Measurements from ENCODE around the gene ATXN2. TPM values are rescaled to one million over a fixed set of nuclear protein-coding genes. Genes with fewer than 3 reads are reported as not detected.

Gene ATXN2
- total RNA-seq, 6 experiments from 2014 or later: 80.7 to 110 (median 91.9) TPM

DNA sequence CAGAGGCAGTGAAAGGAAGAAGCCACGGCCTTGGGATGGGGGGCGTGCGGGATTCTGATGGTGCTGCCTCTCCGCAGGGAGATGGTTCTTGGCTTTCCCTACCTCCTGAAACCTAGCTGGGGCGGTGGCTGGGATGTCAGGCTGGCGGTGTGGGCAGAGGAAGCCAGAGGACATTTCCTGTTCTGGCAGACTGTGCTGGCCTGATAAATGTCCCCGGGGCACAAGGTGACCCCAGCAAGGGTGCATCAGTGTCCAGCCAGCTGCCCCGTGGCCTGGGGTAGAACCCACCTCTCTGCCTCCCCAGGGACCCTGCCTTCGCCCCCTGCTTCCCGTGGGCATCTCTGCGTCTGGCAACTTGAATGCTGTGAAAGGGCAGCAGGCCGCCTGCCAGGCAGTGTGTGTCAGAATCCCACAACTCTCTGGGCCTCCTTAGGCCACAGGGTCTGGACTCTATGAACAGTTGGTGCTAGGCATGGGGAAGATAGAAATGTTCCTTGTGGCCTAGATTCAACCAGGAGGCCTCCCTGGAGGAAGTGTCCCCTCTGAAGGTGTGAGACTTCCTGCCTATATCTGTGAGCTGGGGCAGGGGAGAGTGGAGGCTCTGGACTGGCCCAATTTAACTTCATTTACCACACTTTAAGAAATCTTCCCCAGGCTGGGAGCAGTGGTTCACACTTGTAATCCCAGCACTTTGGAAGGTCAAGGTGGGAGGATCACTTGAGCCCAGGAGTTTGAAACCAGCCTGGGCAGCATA lies 188.5 kb downstream of the ATXN2 start:
- H3K36me3 Mint-ChIP-seq (ENCODE audit: low read depth): peaks cover 6% of the 10 kb centered on the region; the same call in 1 of the 2 replicates
- H3K4me3 Mint-ChIP-seq: peak overlapping the region; percentile 73
- DNase-seq: no peak
- no peaks in the 10 kb centered on the region; the same call in 1 of the 2 replicates for H3K27me3 Mint-ChIP-seq (ENCODE audit: insufficient read depth)
- no peaks in the 10 kb centered on the region for H3K9me3 Mint-ChIP-seq
- peaks cover 75% of the 10 kb centered on the region for H3K4me1 Mint-ChIP-seq (ENCODE audit: low read depth)
- TF ChIP-seq, protein P1, sequence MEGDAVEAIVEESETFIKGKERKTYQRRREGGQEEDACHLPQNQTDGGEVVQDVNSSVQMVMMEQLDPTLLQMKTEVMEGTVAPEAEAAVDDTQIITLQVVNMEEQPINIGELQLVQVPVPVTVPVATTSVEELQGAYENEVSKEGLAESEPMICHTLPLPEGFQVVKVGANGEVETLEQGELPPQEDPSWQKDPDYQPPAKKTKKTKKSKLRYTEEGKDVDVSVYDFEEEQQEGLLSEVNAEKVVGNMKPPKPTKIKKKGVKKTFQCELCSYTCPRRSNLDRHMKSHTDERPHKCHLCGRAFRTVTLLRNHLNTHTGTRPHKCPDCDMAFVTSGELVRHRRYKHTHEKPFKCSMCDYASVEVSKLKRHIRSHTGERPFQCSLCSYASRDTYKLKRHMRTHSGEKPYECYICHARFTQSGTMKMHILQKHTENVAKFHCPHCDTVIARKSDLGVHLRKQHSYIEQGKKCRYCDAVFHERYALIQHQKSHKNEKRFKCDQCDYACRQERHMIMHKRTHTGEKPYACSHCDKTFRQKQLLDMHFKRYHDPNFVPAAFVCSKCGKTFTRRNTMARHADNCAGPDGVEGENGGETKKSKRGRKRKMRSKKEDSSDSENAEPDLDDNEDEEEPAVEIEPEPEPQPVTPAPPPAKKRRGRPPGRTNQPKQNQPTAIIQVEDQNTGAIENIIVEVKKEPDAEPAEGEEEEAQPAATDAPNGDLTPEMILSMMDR (IDR thresholded peaks at IDR 0.05): no peak
- peak overlapping the region; percentile 97 for H3K27ac Mint-ChIP-seq

DNA sequence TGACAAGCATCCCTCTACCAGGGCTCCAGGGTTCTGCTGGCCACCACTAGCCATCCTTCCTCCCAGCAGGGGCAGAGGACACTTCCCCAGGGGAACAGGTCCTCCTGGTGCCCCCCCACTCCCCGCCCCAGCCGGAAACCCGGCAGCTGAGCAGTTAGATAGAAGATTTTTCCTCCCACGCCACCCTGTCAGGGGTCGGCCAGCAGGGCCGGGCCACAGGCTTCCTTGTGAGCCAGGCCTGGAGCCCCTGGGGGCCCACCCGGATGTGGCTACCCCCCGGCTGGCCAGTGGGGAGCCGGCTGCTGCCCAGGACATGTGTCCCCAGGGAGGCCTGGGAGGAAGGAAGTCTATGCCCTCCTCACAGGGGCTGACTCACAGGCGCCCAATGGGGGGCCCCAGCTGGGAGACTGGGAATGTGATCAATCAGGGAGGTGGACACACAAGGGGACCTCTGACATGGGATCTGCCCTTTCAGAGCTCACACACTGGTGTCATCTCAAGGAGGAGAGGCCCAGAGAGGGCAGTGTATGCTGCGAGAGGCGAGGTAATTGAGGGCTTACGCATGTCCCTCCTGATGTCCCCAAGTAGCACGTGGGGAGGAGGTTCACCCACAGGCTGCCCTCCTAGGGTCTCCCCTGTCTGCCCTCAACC lies 189.2 kb downstream of the ATXN2 start:
- Mint-ChIP-seq H3K9me3 (no peaks in the 10 kb centered on the region), H3K36me3 (ENCODE audit: low read depth) (peaks cover 6% of the 10 kb centered on the region; the same call in 1 of the 2 replicates), H3K4me1 (ENCODE audit: low read depth) (peaks cover 72% of the 10 kb centered on the region), H3K27ac (peak overlapping the region; percentile 97), H3K4me3 (peak overlapping the region; percentile 95), H3K27me3 (ENCODE audit: insufficient read depth) (no peaks in the 10 kb centered on the region; the same call in 1 of the 2 replicates)
- TF ChIP-seq, protein P1 (IDR thresholded peaks at IDR 0.05): no peak
- DNase-seq: no peak

DNA sequence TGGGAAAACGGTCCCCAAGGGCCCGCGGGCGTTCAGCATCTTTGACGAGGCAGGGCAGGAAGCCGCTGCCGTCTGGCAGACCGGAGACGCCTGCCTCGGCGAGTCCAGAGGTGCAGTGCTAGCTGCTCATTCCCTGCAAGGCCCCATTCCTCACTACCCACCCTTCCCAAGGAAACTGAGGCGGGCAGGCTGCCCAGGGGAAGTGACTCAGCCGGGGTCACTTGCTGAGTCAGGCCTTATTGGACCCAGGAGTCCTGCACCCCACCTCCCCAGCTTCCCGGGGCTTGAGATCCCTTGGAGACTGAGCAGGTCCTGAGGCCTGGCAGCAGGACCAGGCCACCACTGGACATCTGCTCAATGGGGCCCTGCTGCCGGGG lies 189.7 kb downstream of the ATXN2 start:
- DNase-seq: peak; percentile 28
- Mint-ChIP-seq H3K9me3 (no peaks in the 10 kb centered on the region), H3K27me3 (ENCODE audit: insufficient read depth) (no peaks in the 10 kb centered on the region; the same call in 1 of the 2 replicates), H3K27ac (peak overlapping the region; percentile 97), H3K4me3 (peak overlapping the region; percentile 95), H3K36me3 (ENCODE audit: low read depth) (peaks cover 6% of the 10 kb centered on the region; the same call in 1 of the 2 replicates), H3K4me1 (ENCODE audit: low read depth) (peaks cover 72% of the 10 kb centered on the region)
- TF ChIP-seq, protein P1 (IDR thresholded peaks at IDR 0.05): no peak

DNA sequence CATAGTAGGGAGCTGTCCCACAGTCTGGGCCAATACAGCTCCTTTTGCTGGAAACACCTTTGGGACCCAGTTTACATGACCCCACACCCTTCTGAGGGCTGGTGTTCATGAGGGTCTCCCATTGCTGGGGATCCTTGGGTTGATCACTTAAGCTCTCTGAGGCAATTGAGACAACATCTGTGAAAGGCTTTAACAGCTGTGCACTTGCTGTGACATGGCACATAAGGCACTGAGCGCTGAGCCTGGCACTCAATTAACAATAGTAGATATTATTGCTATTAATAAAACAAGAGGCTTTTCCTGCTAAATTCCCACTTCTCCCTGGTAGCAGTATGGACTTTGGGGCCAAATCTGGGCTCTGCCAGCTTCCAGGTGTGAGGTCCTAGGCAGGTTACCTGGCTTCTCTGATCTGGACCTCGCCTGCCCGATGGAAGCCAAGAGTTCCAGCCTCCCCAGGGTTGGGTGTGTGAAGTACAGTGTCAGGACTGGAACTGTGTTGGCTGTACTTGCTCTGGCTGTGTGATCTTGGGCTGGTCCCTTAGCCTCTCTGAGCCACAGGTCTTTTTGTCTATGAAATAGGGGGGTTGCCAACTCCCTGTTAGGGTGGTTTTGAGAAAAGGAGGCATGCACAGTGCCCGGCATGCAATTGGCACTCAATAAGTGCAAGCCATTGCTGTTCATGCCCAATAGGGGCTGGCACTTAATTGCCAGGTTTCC lies 190.3 kb downstream of the ATXN2 start:
- peak overlapping the region; percentile 95 for H3K4me3 Mint-ChIP-seq
- H3K4me1 Mint-ChIP-seq (ENCODE audit: low read depth): peaks cover 67% of the 10 kb centered on the region
- H3K27me3 Mint-ChIP-seq (ENCODE audit: insufficient read depth): no peaks in the 10 kb centered on the region; the same call in 1 of the 2 replicates
- H3K36me3 Mint-ChIP-seq (ENCODE audit: low read depth): peaks cover 6% of the 10 kb centered on the region; the same call in 1 of the 2 replicates
- H3K9me3 Mint-ChIP-seq: no peaks in the 10 kb centered on the region
- peak overlapping the region; percentile 97 for H3K27ac Mint-ChIP-seq
- TF ChIP-seq, protein P1 (IDR thresholded peaks at IDR 0.05): no peak
- no peak for DNase-seq

DNA sequence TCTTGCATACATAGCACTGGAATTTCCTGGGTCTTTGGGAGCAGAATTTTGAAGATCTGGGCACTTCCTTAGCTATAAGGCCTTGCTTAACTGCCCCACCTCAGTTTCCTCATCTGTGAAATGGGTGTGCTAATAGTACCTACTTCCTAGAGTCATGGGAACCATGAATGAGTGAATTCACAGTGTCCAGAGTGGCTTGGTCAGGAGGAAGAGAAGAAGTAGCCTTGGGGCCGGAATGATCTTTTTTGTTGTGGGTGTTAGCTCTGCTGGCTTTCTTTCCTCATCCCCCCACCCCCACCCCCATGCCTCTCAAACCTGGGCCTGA lies 191.0 kb downstream of the ATXN2 start:
- Mint-ChIP-seq H3K27me3 (ENCODE audit: insufficient read depth) (no peaks in the 10 kb centered on the region; the same call in 1 of the 2 replicates), H3K27ac (peak overlapping the region; percentile 97), H3K4me1 (ENCODE audit: low read depth) (peaks cover 64% of the 10 kb centered on the region), H3K36me3 (ENCODE audit: low read depth) (peaks cover 6% of the 10 kb centered on the region; the same call in 1 of the 2 replicates), H3K4me3 (peak overlapping the region; percentile 95), H3K9me3 (no peaks in the 10 kb centered on the region)
- TF ChIP-seq, protein P1 (IDR thresholded peaks at IDR 0.05): no peak
- no peak for DNase-seq

Data from HFFc6 (cell line).